ENCODE measurements around the gene SNX13. TPM values are rescaled to one million over a fixed set of nuclear protein-coding genes. Genes with fewer than 3 reads are reported as not detected.
A peak's percentile ranks its signal among the peaks of the same experiment; 100 is the strongest.

Gene SNX13
- polyA plus RNA-seq, 1 experiment = 7.7 TPM

DNA sequence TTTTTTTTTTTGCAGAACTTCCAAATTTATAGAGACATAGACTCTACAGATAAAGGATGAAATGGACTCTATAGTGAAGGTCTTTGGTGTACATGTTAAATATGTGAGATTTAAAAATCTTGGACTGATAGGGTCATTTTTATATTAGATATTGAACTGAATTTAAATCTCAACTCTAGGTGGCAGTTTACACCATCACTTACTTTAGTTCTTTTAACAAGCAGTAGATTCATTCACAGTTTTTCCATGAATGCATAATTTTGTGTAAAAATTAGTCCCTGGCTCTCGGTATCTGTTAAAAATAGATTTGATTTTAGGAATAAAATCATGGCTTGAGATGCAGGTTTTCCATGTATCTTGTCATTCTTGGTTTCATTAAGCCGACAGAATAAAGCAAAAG is 31.1 kb upstream of the SNX13 start:
- ChIA-PET POLR2A (no interaction called here), CTCF (no interaction called here)
- TF ChIP-seq CTCF (IDR thresholded peaks at IDR 0.05; ENCODE audit: insufficient read depth, low read depth, low read length) = peak; percentile 18; the same call in 1 of the 2 replicates
- Histone ChIP-seq H3K36me3 (ENCODE audit: control insufficient read depth, insufficient read depth, low read length) (no peaks in the 10 kb centered on the region), H3K27me3 (ENCODE audit: control insufficient read depth, insufficient read depth, low read length) (no peaks in the 10 kb centered on the region), H3K4me3 (ENCODE audit: low read depth, low read length) (no peak overlapping the region)
- DNase-seq (ENCODE audit: low read depth) = no peak

DNA sequence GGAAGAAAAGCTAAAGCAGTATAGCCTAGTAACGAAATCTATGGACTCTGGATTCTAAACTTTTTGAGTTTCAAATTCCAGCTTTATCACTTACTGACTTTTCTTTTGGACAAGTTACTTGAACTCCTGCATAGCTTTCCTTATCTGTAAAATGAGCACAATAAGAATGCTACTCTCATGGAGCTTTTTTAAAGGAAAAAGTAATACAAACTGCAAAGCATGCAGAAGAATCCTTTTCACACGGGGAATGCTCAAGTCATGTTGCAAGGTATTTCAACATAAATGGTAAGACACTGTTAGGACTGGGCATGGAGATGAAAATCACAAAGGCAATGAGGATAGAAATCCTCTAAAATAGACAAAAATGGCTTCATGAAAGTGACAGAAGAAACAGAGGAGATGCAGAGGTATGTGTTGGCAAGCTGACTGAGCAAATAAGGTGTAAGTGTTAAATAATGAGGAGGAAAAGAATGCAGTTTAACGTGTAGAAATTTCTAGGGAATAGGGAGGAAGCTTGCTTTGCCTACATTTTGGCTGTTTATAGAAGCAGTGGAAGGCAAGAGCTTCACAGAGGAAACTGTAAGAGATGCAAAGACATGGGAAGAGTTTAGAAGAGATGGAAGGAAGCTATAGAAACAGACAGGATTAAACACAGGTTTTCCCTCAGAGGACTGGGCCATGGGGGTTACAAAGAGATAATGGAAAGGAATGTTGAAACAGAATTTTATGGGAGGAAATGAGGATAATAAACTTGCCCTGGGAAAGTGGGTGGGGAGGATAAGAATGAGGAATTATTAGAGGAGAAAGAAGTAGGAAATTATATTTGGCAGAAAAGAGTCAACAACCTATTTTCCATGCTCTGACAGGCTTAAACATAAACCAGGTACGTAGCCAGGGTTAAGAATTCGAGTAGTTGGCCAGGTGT is 28.8 kb upstream of the SNX13 start:
- CTCF ChIA-PET = interaction anchor here (0.9 to 1.3 kb wide), 3 partner anchors 9 to 376 kb away, joined by 3 read pairs; no protein-coding TSS in a partner anchor
- Histone ChIP-seq H3K36me3 (ENCODE audit: control insufficient read depth, insufficient read depth, low read length) (no peaks in the 10 kb centered on the region), H3K4me3 (ENCODE audit: low read depth, low read length) (no peak overlapping the region), H3K27me3 (ENCODE audit: control insufficient read depth, insufficient read depth, low read length) (no peaks in the 10 kb centered on the region)
- DNase-seq (ENCODE audit: low read depth) = no peak
- no peak for TF ChIP-seq CTCF (IDR thresholded peaks at IDR 0.05; ENCODE audit: insufficient read depth, low read depth, low read length)
- POLR2A ChIA-PET = no interaction called here

DNA sequence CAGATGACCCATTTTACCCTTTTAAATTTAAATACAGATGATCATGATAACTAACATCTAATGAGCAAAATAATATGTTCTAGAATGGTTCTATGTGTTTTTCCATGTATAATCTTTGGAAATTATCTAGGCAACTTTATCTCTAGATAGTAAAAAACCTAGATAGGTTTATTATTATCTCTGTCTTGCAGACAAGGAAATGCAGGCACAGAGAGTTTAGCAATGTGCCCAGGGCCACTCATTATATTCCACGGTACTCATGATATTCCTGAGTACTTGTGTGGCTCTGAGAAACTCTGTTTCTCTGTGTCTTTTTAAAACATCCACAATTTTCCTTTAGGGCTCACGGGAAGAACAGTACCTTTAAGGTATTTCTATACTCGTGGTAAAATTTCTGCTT is 26.4 kb upstream of the SNX13 start:
- Histone ChIP-seq H3K27me3 (ENCODE audit: control insufficient read depth, insufficient read depth, low read length) (no peaks in the 10 kb centered on the region), H3K36me3 (ENCODE audit: control insufficient read depth, insufficient read depth, low read length) (no peaks in the 10 kb centered on the region), H3K4me3 (ENCODE audit: low read depth, low read length) (no peak overlapping the region)
- ChIA-PET POLR2A (no interaction called here), CTCF (no interaction called here)
- no peak for DNase-seq (ENCODE audit: low read depth)
- TF ChIP-seq CTCF (IDR thresholded peaks at IDR 0.05; ENCODE audit: insufficient read depth, low read depth, low read length) = no peak

- DNase-seq (ENCODE audit: low read depth) = no peak
- CTCF ChIA-PET = interaction anchor here (0.9 kb wide), 1 partner anchor 99 kb away, joined by 3 read pairs; no protein-coding TSS in a partner anchor
These were observed 25.3 kb upstream of the SNX13 start for GRCh38 chr7:17965603-17966002.

More at GRCh38 chr7:17965603-17966002, 25.3 kb upstream of the SNX13 start:
- TF ChIP-seq CTCF (IDR thresholded peaks at IDR 0.05; ENCODE audit: insufficient read depth, low read depth, low read length) = no peak
- POLR2A ChIA-PET = no interaction called here
- H3K36me3 ChIP-seq (ENCODE audit: control insufficient read depth, insufficient read depth, low read length) = no peaks in the 10 kb centered on the region
- H3K27me3 ChIP-seq (ENCODE audit: control insufficient read depth, insufficient read depth, low read length) = no peaks in the 10 kb centered on the region
- H3K4me3 ChIP-seq (ENCODE audit: low read depth, low read length) = no peak overlapping the region
